ENCODE results near the gene SYT9.
A peak's percentile ranks its signal among the peaks of the same experiment; 100 is the strongest.

SYT9 gene

GRCh38 chr11:7435176-7435575 is 183.5 kb downstream of the SYT9 start:
- DNase-seq: no peak

DNA sequence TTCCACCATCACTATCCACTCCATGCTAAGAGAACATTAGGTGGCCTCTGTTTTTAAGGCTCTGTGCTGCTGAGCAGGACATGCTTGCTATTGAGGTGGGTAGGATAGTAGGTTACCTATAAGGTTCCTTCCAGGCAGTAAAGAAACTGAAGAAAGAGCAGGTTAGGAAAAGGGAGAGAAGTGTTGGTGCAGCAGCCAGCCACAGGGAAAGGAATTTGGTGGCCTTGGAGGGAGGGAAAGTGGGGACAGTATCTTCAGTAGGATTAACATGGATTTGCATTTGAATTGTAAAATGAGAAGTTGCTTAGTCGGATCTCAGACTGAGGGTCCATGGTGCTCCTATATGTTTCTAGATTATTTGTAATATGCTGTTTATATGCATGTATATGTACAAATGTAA is 184.4 kb downstream of the SYT9 start:
- no peak for DNase-seq

DNA sequence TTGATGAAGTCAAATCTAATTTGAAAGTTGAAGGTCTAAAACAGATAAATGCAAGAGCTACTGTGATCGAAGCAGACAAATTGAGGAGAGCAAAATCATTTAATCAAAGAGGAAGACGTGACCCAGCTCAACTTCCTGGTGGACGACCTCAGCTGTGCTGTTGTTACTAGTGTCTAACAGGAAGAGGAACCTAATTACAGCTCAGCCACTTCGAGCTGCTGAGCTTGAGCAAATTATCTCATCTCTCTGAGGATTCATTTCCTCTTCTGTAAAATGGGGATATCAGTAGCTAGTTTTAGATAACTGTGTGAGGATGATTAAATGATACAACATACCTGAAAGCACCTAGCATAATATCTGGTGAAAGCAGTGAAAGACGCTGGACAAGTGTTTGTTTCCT is 185.0 kb downstream of the SYT9 start:
- DNase-seq: peak; percentile 73

GRCh38 chr11:7437696-7438095 is 186.0 kb downstream of the SYT9 start:
- DNase-seq: no peak

DNA sequence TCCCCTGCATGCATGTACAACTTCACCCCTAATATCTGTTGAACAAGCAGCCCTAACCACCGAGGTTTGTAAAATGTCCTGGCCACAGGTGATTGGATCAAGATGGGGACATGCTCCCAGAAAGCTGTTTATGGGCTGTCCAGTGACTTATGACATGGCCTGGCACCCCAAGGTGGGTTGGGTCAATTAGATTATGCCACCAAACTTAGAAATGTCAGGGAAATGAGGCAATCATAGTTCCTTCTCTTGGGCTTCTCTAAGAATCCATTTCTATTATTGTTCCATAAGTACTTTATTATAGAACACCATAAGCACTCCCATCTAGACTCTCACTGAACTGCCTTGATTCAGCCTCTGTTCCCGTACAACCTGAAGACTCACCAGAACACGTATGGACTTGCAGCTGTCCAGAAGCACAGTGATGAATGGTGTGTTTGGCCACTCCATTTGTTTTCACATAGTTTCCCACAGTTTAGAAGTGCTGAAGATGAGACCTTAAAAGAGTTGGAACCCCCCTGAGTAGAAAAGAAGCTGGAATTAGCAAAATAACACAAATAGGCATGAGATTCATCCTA is 188.1 kb downstream of the SYT9 start:
- no peak for DNase-seq

DNA sequence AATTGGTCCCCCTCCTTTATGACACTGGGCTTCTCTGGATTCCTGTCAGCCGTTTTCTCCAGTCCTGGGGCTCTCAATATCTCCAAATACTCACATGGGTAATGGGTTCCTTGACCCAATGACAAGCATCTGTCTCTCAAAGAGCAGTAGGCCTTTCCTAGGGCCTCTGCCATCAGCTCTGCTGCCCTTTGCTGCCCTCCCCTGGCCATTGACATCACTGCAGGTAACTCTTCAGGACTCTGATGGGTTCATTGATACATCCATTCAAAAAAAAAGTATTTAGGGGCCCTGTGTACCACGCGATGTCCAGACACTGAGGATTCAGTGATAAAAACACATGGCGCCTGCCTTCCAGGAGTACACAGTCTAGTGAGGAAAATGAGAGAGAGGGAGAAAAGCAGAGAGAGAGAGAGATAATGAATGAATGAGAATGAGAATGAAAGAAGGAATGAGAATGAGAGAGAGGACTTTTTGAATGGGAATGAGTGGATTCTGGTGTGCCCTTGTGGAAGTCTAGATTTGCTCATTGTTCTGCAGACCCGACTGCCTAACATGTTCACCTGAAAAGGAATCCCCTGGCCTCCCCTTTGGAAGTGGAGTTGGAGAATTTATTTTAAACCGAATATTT is 191.0 kb downstream of the SYT9 start:
- DNase-seq: peak; percentile 83

DNA sequence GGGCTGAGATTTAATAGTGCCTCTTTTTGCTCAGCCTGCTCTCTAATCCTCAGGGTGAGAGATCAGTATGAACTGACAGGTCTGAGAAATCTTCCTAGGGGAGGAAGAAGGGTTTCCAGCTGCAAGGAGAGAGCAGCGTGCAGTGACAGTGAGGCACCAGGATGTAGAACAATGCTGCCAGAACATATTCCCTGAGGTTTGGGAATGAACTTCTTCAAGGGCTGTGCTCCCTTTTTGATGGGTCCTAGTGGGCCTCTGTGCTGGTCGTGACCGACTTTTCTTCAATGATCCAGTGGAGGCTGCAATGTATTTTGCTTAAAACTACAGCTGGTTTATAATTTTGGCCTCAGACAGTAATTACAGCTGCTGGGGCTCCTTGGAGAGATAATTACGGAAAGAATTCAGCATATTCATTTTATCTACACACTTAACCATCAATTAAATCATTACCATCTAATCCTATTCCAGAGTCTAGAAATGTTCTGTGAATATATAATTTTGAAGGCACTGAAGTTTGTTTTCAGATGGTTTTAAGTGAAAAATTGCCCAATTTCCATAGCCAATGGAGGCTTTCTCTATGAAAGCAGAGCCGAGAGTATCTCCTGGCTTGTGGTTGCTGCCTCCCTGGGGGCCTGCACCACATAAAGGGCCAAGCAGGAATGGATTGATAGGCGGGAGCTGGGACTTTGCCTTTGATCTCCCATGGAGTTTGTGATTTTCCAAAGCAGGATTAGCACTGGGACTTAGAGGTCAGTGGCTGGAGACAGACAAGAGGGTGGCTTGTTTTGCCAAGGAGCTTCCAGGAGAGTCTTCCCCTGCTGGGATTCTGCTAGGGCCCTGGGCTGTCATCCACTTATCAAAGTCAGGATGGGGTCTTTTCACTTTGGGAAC is 192.6 kb downstream of the SYT9 start:
- DNase-seq: no peak

DNA sequence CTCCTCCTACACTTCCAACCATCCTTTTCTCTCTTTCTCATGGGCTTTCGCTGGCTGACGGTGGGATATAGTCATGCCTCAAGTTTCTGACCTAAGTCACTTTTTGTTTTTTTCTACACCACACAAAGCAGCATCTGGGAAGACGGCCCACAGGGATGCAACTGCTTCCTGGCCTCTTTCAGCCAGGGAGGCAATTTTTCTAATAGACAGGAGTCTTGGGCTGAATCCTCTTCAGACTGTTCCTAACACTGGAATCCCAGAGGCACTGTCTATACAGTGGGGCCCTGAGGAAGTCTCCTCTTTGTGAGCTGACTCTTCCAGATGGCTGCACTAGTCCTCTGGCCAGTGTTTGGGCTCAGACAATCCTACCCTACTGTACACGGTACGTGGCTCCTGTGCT is 193.9 kb downstream of the SYT9 start:
- DNase-seq: no peak

GRCh38 chr11:7448201-7448600 is 196.5 kb downstream of the SYT9 start:
- no peak for DNase-seq

GRCh38 chr11:7449211-7449840 is 197.6 kb downstream of the SYT9 start:
- no peak for DNase-seq

- no peak for DNase-seq
These were observed 198.1 kb downstream of the SYT9 start for GRCh38 chr11:7449841-7450214.

DNA sequence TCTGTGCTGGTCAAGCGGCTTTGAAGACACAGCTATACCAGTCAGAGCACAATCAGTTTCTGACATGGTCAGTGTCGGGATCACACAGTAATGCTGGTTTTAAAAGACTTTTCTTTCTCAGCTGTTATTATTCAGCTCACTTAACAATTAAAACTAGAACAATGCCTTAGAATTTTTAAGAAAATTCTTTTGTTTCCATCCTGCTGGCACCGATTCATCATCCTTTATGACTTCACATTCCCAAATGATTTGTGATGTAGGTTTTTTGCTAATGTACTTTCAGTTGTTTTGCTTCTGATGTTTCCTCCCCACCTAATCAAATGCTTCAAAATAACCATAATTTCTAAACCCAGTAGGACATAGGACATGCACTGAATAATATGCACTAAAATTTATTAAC is 199.1 kb downstream of the SYT9 start:
- no peak for DNase-seq

DNA sequence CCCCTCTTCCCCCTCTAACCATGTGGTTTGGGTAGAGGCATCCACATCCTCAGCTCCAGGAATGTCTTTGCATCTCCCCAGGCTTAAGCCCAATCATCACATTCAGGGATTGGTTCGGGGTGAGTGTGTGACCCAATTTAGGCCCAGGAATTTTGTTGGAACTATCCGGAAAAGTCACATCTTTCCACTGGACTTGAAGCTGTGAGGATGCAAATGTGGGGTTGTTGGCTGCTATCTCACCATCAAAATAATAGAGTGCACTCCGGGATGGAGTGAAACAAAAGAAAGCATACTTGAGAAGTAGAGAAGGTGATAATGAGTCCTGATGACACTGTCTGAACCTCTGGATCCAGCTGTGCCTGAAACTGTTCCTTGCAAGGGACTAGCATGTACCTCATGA is 199.8 kb downstream of the SYT9 start:
- no peak for DNase-seq

- DNase-seq: no peak
These were observed 200.3 kb downstream of the SYT9 start for GRCh38 chr11:7451952-7452494.

DNA sequence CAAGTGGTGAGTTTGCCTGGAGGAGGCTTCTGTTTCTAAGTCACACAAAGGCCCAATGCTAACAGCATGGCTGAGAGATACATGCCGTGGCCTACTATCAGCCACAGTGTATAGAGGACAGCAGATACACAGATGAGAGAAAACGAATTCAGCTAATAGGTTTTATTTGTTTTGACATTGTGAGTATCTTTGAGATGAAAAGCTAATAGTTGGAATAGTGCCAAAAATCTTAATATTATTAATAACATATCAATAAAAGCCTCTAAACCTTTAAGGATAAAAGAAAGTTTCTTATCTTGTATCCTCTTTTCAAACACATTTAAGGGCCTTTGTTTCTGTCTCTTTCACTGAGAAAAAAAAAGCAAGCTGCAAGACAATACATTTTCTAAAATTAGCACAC is 203.2 kb downstream of the SYT9 start:
- DNase-seq: no peak

DNA sequence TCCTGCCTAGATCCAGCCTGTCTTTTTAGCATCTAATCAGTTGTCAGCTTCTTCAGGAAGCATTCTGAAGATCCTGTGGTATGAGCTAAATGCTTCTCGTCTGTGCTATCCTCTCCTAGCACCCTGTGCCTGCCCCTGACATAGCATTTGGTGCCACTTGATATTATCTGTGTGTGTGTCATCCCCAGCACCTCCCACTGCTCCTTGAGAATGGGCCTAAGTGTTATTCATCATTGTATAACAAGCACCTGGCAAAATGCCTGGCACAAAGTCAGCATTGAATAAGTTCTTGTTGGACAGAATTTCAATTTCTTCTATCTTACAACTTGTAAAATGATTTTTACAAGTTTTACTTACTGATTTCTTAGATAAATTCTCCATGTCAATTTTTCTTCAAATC is 205.5 kb downstream of the SYT9 start:
- DNase-seq: no peak

- no peak for DNase-seq
These were observed 211.0 kb downstream of the SYT9 start for GRCh38 chr11:7462706-7463105.

DNA sequence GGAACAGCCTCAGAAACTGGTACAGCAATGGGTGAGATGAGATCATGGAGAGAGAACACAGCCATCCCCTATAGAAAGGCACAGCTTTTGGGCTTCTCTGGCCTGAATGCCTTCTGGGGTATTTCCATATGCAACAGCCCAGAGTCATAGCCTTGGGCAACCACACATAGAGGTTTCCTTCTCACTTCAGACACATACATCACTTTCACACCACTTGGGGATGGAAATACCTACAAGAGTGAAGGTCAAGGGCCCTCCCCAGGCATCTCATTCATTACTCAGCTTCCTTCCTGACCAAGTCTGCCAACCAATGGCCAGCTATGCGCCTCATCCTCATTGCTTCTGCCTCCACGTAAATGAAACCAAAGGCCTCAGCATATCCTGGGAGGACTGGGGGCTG is 215.9 kb downstream of the SYT9 start:
- no peak for DNase-seq

GRCh38 chr11:7469351-7469865 is 217.7 kb downstream of the SYT9 start:
- DNase-seq: no peak

GRCh38 chr11:7471071-7471470 is 219.4 kb downstream of the SYT9 start:
- DNase-seq: no peak

- no peak for DNase-seq
These were observed 222.0 kb downstream of the SYT9 start for GRCh38 chr11:7473717-7474116.

DNA sequence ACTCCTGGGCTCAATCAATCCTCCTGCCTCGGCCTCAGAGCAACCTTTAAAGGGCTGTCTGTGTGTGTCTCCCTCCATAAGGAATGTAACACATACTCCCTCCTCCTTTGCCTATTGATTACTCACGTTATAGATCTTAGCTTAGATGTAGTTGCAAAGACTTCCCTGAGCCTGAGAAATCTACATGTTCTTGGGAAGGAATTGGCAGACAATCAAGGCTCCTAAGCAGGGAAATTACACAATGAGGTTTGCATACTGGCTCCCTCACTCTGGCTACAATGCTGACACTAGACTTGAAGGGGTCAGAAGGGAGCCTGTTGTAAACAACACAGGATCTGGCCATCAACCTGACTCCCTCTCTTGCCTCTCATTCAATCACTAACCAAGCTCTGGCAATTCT is 228.4 kb downstream of the SYT9 start:
- no peak for DNase-seq

GRCh38 chr11:7484131-7484530 is 232.4 kb downstream of the SYT9 start:
- no peak for DNase-seq

Measured in hematopoietic multipotent progenitor cell treated with erythropoietin and hydrocortisone succinate and interleukin-3 and kit ligand, for 4 days (in vitro differentiated cells).